NOMO-1 (cell line): ENCODE results near the gene MARCHF9.

Experiments used
- DNase-seq, 2 experiments: peaks; one replicate each; lab custom pipeline; 2025; ENCODE audit not compliant: unreplicated experiment in 2 of 2; lab: John Stamatoyannopoulos, UW

The MARCHF9 gene

DNA sequence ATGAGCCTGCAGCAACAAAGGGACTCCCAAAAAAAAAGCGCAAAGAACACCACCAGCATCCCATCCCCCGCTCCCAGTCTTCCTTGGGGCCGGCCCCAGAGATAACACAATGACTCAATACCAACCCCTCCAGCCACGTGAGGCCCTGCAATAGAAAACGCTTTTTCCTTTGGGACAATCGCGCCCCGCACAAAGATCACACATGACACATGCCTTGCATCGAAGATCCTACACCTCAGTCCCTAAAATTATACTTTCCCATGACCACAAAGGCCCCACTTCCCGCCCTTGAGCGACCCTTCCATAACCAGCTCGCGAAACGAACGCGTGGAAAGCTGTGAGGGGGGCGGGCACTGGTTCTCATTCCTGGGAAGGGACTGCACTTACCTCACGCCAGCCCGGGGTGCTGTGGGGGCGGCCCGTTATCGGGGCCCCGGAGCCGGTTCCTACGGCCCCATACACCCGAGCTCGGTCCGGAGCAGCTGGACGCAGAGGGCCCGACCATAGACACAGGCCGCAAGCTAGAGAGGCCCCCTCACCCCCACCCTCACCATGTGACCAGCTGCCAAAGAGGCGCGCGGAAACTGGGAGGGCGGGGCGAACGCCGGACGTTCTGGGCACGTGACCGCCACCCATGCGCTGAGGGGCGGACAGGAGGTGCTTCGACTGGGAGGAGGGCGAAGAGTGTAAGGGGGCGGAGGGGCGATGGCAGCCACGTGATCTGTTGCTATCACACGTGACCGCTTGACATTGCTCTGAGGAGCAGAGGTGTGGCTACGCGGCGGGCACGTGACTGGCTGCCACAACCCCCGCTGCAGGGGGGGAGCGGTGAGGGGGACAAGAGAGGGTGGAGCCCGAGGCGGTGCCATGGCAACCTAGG lies 2.9 kb upstream of the MARCHF9 start, which contains the start of gene CDK4:
CDK4 (minus strand) TSS at position 523 of the 880 bp plus-strand sequence. CDS start 593 bp downstream, outside the sequence.
- DNase-seq = peak; percentile 99

DNA sequence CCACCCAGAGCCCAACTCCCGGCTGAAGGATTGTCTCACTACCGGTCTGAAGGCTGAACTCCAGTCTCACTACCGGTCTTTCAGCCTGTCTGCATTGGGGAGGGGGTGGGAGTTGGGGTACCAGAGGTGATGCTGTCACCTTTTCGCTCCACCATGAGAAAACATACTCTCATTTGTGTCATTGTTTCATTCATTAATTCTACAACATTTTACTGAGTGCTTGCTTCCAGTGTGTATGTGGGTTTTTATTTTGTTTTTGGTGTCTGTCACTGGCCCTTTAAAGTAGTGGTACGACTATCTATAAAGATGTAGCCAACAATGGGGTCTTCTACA lies 2.3 kb upstream of the MARCHF9 start:
- no peak for DNase-seq

DNA sequence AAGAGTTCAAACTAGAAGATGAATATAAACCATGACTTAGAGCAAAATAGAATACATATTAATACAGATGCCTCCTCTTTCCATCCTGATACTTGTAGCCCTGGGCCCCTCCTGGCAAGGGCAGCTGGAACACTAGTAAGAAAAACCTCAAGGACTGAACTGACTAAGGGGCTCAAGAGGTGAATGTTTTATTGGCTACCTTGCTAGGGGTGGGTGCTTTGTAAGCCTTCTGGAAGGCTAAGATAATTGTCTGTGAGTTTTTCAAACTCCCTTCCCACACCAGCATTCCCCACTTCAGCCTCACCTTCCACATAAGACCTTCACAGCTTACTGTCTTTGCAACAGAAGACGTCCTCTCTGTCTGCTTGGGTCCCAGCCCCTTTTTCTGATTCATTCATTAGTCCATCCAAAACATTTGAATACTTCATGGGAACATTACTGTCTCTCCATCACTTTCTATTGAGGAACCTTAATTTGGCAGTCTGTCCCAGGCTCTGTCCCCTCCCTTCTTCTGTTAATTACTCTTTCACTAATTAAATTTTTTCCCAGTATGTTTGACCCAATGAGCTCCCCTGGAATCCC lies 1.1 kb upstream of the MARCHF9 start:
- DNase-seq = no peak

DNA sequence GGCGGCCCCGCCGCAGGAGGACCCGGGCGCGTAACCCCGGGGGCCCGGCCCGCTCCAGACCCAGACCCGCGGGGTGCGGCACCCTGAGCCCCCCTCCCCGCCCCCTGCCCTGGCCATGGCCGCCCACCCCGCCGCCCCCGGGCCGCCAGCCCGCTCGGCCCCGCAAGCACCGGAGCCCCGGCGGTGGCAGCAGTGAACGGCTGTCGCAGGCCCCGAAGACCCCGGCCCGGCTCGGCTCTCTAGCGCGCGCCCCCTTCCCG lies 221 bp downstream of the MARCHF9 start:
- no peak for DNase-seq

DNA sequence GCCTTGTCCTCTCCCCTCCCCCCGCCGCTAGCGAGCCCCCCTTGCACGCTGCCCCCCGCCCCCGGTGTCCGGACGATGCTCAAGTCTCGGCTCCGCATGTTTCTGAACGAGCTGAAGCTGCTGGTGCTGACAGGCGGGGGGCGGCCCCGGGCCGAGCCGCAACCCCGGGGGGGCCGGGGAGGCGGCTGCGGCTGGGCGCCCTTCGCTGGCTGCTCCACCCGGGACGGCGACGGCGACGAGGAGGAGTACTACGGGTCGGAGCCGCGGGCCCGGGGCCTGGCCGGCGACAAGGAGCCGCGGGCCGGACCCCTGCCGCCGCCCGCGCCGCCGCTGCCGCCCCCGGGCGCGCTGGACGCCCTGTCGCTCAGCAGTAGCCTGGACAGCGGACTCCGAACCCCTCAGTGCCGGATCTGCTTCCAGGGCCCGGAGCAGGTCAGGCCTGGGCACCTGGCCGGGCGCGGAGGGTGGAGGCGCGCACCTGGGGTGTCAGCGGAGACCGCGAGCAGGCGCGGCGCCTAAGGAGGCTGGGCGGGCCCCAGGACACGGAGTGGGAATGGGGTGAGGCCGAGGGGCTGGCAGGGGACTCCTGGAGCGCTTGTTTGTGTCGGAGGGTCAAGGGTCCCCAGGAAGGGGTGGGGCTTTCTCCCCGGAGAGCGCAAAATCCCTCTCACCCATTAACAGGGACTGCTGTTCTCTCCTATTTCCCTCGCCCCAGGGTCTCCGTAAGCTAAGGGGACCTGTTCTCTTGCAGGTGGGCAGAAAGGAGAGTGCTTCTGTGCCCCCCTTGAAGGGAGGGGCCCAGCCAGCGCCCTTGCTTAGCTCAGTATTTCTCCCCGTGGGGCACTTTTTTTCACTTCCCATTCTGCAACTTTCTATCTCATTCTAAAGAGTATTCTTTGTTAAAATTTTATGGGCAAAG lies 810 bp downstream of the MARCHF9 start:
- DNase-seq = peak in 1 of 2 experiments; percentile 58

DNA sequence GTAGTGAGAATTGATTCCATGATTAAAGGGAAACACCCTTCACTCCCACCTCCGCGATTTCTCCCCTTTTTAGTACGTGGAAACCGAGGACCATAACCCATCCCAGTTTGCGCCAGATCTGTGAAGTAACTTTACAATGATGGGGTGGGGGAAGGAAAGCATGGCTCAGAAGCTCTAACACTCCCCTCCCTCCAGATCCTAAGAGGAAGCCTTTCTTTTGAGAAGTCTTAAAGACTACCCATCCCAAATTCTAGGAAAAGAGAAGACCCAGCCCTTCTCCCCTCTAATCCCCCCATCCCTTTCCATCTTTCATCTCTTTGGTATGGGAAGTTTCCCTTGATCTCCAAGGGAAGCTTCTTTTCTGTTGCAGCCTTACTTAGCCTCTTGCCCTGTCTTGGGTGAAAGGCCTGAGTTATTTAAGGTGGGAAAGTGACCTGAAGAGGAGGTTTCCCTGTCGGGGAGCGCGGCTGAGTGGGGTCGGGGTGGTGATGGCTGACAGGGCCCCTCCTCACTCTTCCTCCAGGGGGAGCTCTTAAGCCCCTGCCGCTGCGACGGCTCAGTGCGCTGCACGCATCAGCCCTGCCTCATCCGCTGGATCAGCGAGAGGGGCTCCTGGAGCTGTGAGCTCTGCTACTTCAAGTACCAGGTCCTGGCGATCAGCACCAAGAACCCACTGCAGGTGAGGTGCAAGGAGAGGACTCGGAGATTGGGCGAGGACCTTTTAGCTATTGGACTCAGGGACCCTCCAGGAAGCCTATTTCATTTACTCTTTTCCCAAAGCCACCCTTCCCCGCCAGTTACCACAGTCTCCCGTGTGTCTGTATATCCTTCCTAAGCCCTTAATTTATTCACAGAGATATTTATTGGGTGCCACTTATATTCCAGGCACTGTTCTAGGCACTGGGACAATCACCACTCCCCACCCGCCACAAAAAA lies 1.8 kb downstream of the MARCHF9 start:
- DNase-seq = peak; percentile 42 to 58

DNA sequence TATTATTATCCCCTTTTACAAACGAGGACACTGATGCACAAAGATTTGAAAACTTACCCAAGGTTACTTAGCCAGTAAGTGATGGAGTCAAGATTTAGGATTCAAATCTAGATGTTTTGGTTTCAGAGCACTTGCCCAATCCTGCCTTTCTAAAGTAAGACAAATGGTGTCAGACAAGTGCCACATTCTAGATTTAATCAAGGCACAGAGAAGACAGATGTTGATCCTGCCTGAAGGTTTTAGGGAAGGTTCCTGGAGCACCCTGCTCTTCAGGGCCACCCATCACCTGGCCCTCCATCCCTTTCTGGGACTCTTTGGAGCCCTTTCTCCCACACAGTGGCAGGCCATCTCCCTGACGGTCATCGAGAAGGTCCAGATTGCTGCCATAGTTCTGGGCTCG lies 2.9 kb downstream of the MARCHF9 start:
- DNase-seq = no peak

DNA sequence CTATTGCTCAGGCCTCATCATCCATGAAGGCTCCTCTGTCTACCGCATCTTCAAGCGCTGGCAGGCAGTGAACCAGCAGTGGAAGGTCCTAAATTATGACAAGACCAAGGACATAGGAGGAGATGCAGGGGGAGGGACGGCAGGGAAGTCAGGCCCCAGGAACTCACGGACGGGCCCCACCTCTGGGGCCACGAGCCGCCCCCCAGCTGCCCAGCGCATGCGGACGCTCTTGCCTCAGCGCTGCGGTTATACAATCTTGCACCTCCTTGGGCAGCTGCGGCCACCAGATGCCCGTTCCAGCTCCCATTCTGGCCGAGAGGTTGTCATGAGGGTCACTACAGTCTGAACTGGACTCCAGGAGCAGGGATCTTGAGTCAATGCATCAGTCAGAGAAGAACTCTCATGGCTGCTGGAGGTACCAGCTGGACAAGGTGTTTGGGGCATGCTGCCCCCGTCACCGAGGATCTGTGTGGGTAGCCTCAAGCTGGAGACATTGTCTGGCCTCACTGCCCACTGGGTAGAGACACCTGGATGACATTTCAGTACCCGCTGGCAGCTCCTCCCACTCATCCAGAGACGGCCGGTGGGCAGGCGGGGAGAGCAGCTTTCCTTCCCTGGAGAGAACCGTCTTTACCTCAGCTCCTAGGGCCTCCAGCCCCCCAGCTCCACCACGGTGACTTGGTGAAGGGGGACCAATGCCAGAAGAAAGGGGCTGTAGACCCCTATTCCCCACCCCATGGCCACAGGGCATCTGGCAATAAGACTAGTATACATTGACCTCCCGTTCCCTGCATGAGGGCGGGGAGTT lies 3.9 kb downstream of the MARCHF9 start:
- DNase-seq = no peak

DNA sequence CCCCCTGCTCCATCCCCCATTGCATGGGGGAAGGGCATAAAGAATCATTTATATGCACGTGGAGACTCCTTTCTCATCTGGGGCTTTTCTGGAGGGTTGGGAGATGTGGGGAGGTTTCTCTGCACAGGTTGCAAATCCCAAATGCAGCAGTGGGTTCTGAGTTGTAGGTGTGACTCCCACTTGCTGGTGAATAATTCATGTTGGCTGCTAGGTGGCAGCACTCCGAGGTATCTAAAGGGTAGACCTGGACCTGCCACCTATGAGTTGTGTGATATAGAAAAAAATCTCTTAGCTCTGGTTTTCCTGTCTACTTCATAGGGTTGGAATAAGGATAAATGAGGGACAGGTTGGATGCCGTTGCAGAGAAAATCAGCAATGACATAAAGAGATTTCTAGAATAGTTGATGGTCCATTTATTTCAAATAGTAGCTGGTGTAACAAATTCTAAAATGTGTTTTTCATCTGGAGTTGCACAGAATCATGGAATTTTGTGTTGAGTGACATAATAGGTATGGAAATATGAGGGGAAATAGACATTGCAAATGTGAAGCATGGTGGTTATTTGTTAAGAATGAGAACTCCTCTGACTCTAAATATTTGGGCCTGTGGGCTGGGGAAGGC lies 4.6 kb downstream of the MARCHF9 start:
- DNase-seq = peak in 1 of 2 experiments; percentile 28

DNA sequence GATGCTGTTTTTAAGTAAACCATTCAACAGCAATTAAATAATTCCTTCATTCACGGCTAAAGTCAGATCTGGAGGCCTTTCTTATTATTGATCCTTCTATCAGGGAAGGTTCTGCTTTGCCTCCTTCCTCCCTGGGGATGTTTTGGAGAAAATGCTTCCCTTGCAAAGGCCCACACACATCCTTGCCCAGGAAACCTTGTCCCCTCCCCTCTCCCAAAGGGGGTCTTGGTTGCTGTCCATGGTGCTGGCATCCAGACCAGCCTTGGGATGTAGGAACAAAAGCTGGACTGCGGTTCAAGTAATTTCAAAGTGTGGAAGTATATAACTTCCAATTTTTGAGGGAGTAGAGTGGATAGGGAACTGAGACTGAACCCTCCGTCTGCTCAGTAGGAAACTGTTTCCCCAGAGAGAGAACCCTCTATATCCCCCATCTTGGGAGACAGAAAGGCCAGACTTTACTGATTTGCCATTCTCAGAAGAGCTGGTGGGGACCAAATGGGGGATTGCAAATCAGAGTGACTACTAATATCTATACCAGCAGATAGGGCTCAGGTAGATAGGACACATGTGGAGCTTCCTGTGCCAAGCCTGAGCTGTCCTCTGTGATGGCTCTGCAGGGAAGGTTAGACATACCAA lies 5.6 kb downstream of the MARCHF9 start:
- no peak for DNase-seq

DNA sequence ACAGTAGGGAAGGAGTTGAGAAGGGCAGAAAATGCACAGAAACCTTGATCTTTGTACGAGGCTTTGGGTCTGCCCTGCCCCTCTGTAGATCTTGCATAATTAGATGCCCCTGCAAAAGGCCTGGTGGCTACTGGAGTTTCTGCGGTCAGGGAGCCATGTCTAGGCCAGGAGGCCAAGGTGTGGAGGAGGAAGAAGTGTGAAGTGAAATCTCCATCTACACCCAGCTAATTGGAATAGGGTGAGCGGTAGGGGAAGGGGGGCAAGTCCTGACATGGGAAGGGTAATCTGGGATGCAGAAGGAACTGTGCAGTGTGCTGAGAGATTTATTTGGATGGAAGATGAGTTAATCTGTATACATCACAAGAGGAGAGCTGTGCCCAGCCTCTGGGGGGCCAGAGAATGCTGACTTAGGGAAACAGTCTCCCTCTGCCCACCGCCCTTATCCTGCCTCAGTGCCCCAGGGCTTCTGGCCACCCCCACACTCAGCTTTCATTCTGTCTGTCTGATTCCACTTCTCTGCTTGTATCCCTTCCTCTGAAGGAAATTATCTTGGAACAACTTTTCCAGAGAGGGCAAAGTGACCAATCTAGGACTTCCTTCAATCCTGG lies 6.6 kb downstream of the MARCHF9 start:
- no peak for DNase-seq

DNA sequence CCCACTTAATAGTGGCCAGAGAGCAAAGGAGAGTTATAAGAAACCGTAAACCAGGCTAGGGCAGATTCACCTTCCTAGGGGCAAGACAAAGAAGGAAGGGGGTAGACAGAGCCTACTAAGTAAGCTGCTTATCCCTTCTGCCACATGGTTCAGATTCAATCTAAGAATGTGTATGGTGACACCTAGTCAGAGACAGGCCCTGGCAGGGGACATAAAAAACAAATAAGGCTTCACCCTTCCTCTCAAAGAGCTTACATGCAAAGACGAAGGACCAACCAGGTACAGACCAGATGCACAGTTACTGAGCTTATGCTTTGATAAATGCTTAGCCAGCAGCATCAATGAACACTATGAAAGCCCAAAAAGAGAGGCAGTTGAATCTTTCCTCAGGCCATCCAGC lies 7.6 kb downstream of the MARCHF9 start:
- no peak for DNase-seq

DNA sequence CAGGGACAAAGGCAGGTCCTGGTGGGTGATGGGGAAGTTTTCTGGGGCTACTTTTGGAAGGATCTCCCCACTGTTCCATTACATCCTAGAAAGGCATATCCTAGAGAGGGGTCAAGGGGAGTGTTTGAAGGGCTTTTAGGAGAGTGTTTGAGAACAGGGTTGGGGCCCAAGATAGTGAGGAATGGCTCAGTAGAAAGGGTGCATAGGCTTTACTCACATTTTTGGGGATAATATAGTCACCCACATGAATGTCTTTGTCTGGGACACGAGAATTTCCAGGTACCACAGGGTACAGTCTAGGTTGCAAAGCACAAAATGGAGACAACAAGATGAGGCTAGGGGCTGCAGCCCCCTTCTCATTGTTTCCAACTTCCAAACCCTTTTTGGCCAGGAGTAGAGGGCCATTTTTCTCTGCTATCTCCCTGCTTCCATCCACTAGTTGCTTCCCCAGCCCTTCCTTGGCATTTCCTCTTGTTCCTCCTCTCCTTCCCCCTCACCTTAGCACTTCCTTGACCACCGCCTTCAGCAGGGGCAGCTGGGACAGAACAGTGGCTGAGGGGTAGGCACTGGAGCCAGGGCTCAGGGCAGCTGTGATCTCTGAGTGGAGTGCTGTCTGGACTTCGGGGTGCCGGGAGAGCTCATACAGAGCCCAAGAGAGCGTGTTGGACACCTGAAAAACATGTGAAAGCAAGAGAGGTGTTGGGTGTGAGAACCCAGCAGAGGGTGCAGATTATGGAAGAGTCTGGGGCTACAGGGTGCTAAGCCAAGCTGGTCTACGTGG lies 9.2 kb downstream of the MARCHF9 start:
- DNase-seq = no peak

DNA sequence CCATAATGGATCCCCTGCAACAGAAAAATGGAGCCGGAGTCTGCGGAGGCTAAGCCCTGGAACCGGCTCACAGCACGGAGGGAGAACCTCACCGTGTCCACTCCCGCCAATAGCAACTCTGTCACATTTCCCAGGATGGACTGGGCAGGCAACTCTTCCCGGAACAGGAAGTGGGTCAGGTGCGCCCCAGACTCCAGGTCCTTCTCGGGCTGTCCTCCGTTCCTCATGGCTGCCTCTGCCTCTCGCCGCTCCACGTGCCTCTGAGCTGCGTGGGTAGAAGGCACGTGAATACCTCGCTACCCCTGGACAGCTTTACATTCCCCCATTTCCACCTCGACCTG lies 9.7 kb downstream of the MARCHF9 start:
- no peak for DNase-seq

DNA sequence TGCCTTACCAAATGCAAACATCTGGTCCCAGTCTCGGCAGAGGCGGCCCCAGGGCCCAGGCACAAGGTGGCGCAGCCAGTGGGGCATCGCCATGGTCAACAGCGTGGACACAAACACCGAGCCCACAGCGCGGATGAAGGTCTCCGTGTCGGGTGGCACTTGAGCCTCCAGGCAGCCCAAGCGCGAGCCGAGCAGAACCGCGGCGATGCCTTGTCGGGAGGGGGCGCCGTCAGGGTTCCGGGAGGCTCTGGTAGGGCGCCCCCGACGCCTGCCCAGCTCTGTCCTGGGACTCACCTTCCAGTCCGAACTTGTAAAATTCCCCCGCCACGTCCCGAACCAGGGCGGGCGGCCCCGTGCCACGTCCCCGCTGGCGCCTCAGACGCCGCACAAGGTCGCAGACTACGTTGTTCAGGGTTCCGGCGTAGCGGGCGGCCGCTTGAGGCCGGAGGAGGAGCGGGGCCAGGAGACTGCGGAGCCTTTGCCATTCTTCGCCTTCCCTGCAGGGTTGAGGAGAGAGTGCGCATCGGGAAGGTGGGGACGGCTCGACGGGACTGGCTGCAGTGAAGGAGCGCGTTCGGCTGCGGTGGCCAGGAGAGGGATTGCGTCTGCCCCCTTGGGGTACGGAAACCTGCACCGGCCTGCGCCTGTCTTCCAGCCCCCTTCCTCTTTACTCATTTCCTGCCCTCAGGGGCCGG lies 10.2 kb downstream of the MARCHF9 start:
- peak in 1 of 2 experiments; percentile 45 for DNase-seq

DNA sequence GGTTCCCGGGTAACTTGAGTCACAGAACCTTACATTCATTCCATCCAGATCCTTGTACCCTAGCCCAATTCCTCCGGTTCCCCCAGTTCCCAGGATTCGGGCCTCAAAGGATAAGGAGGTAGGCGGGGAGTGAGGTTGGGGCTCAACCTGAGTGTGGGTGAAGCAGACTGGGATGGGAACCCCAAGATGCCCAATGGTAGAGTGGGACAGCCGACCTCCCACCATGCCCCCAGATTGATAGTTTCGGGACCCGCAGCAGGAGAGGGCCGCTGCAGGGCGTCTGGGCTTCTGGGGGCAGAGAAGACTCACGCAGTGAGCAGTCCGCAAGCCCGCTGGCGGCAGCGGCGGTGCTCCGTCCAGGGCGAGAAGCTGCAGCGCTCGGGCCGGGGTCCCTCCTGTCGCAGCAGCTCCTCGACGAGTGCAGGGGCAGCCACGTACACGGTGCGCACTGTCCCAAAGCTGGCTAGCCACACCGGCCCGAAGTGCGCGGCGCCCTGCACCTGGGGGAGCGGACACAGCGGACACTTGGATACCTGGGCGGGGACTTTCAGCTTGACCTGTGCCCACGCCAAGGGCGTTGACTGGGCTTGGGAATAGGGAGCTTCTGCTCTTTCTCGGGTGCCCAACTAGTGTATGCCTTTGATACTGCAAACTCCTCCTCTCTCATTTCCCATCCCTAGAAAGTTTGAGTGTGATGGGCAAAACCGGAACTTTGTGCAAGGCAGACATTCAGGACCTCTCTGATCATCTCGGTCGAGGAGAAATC lies 11.0 kb downstream of the MARCHF9 start:
- peak in 1 of 2 experiments; percentile 5 for DNase-seq
